GM11168 (cell line): Measurements from ENCODE around the gene CWC27.

Experiments
- in situ Hi-C: fragments of 300-500 bp; cut with MboI; formaldehyde crosslinking; loops from one replicate; pipeline ENCODE4 v1.12.0; 2022; ENCODE audit warnings: low sequenced_read_pairs; ENCODE audit not compliant: unreplicated experiment

The CWC27 gene

DNA sequence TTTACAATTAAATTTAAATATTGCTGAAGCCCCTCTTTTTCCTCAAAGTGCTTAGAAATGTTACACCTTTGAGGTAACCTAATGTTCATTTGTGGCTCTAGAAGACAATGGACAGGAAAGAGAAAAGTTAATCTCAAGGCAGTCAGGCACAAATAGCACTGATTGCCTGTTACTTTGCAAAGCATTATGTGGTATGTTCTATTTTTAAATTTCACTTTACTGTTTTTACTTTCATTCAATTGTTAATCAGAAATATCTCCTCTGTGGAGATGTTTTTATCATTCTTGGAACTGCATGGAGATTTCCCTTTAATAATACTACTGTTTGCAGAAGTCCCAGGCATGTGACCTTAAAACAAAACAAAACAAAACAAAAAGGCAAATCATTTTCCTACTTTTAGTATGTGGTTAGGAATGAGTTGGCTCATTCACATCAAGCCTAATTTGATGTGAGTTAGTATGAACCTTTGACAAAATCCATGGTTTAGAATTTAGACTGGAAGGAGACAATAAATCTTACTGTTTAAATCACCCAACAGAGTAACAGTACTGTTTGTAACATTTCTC is 67.5 kb downstream of the CWC27 start:
- in situ Hi-C loops: no loop called here

GRCh38 chr5:64836786-64837185 is 68.1 kb downstream of the CWC27 start:
- in situ Hi-C loops: no loop called here

- in situ Hi-C loops: no loop called here
Measured at GRCh38 chr5:64838376-64838775, 69.6 kb downstream of the CWC27 start.

DNA sequence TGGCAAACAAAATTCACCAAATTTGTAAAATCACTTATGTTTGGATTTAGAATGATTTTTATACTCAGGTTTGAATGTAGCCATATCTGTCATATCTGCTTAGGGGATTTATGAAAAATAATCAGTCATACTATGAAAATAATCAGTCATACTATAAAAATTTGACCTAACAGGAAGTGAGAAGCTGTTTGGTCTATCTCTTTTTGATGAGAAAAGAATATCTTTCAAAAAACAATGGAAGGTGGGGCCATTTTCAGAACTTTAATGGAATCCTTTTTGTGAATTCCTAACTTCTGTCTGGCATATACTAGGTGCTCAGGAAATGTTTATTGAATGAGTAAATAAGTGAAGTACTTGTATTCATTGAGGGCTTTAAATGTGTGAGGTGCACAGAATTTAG is 70.1 kb downstream of the CWC27 start:
- in situ Hi-C loops: no loop called here

DNA sequence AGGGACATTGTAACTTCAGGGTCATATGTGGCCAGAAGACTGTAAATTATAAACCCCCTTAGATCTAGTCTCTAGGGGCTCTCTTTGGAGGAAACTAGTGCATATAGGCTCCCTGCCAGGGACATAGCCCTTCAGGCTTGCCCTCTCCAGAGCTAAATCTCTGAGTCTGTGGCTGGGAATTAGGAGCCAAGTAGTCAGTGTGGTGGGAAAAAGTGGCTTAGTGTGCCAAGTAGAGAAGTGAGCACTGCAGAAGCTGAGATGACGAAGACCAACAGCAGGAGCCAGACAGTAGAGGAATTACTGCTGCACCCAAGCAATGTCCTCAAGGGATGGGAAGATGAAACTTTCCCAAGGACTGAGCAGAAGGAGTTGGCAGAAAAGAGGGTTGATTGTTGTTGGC is 71.2 kb downstream of the CWC27 start:
- in situ Hi-C loops: no loop called here

DNA sequence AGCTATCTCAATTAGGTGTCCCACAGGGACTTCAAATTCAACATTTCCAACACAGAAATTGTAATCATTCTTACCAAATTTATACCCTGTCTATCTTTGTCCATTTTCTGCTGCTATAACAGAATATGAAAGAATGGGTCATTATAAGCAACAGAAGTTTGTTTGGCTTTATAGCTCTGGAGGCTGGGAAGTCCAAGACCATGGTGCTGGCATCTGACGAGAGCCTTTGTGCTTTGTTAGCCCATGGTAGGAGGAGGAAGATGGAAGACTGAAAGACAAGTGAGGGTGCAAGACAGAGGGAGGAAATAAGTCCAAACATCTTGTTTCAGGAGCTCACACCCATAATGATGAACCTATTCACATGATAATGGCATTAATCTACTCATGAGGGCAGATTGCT is 72.2 kb downstream of the CWC27 start:
- in situ Hi-C loops: no loop called here

DNA sequence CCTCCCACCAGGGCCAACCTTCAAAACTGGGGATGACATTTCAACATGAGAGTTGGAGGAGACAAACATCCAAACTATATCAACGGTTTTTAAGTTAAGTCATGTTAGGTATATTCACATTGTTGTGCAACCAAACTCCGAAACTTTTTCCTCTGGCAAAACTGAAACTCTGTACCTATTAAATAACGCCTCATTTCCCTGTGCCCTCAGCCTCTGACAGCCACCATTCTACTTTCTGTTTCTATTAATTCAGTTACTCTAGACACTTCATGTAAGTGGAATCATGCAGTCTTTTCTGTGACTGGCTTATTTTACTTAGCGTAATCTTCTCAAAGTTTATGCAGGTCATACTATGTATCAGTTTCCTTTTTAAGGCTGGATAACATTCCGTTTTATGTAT is 85.0 kb downstream of the CWC27 start:
- in situ Hi-C loops: no loop called here

DNA sequence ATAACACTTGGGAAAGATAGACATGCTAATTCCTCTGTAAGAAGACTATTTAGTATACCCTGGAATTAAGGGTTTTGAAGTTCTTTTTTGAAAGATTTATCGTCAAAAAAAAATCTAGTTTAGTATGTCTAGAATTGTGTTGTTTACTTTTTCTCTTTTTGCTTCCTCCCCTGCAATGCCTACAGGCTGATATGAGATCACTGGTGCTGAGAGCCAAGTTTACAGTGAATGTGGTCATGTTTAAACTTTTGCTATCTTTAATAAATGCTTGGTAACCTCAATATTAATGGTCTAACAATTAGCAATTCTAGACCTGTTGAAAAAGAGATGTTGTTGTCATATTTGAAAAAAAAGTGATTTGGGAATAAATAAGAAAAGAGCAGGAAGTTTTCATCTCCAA is 86.1 kb downstream of the CWC27 start:
- in situ Hi-C loops: no loop called here

- in situ Hi-C loops: no loop called here
Measured at GRCh38 chr5:64859881-64860280, 91.2 kb downstream of the CWC27 start.

DNA sequence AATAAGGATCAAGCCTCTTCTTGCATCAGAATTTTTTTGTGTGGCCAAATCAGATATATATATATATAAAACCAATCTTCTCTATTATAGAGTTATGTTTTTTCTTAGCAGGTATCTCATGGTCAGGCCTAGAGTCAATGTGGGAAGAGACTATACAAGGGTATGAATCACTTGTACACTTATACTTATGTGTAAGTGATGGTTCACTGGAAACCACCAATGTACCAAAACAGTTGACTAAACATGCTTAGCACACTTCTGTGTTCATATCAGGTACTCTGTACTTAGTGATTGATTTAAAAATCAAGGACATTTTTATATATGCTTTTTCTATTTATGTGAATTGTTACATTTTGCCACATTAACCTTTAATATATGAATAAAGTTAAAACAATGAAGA is 92.6 kb downstream of the CWC27 start:
- in situ Hi-C loops: no loop called here

DNA sequence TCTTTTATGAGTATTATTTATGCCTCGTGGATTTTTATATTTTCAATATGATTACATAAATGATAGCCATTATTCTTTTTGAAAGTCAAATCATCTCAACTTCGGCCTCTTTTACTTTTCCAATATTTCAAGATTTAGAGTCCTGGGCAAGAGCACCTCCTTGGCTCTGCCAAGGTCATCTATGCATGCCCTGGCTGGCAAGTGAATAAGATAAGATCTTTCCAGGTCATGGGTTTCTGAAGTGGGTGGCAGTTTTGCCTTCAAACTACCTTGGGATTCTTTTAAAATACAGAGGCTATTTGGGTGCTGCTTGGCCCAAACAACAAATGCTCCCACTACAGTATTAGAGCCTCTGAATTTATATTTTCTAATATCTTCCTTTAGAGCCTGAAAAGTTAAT is 95.4 kb downstream of the CWC27 start:
- in situ Hi-C loops: no loop called here

DNA sequence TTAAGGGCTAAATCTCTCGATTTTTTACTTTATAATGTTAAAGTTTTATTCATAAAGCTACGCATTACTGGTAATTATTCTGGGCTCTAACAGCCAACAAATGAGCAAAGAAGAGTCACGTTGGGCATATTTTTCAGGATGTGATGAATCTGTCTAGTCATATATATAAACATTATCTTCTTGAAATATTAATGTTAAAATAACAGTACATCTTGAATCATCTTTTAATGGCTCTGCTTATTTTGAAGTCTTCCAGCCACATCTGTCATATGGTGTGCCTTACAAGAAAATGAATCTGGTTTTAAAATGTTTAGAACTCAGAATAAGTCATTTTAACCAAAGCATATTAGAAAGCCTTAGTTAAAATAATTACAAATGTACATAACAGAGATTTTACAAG is 96.9 kb downstream of the CWC27 start:
- in situ Hi-C loops: no loop called here

- in situ Hi-C loops: no loop called here
Measured at GRCh38 chr5:64869419-64869818, 100.7 kb downstream of the CWC27 start.

- in situ Hi-C loops: no loop called here
Measured at GRCh38 chr5:64872044-64872443, 103.3 kb downstream of the CWC27 start.

- in situ Hi-C loops: no loop called here
Measured at GRCh38 chr5:64873441-64873840, 104.7 kb downstream of the CWC27 start.

- in situ Hi-C loops: no loop called here
Measured at GRCh38 chr5:64874753-64875152, 106.0 kb downstream of the CWC27 start.

DNA sequence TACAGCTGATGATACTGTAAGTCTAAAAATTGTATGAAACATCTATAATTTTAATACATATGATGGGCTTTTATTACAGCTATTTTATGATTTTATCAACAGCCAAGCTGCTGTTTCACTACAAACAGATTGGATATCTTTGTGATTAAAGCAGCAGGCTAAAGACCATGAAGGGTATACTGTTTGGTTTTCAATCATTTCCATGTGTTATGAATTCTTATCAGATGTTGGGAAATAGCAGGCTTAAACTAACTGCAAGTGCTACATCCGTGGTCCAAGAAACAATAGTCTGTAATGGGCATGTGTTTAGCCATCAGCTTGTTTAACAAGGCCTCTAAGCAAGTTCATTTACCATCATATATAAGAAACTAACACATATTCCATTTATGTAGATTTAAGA is 107.5 kb downstream of the CWC27 start:
- in situ Hi-C loops: no loop called here

DNA sequence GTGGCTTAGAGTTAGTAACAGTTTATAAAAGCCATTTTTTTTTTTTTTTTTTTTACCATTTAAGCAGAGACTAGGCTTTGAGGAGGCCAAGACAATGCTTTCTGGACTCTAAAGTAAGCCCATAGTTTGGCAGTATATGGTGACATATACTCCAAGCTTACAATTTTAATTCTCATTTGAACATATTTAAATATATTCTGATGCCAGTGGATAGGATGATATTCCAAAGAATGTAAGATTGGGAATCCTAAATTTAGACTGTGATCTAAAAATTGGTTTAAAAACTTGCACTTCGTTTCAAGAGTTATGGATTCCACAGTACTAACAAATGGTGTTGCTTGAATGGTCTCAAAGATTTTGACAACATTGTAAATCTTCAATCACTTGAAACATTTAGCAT is 112.1 kb downstream of the CWC27 start:
- in situ Hi-C loops: no loop called here

DNA sequence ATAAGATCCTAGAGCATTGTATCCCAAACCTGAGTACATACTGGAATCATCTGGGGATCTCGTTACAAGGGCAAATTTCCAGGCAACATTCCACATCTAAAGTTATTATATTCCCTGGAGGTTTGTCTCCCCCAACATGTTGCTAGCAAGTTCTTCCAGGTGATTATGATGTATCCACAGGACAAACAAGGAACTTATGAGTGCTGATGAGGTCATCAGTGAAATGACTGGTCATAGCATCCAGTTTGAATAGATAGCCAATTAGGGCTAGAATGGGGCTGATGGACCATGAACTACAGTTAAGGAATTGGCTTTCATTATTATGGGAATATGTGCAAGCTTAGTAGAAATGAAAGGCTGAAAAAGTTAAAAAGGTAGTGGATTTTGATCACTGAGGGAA is 115.2 kb downstream of the CWC27 start:
- in situ Hi-C loops: no loop called here

GRCh38 chr5:64884541-64884940 is 115.8 kb downstream of the CWC27 start:
- in situ Hi-C loops: no loop called here

GRCh38 chr5:64887910-64888309 is 119.2 kb downstream of the CWC27 start:
- in situ Hi-C loops: no loop called here

DNA sequence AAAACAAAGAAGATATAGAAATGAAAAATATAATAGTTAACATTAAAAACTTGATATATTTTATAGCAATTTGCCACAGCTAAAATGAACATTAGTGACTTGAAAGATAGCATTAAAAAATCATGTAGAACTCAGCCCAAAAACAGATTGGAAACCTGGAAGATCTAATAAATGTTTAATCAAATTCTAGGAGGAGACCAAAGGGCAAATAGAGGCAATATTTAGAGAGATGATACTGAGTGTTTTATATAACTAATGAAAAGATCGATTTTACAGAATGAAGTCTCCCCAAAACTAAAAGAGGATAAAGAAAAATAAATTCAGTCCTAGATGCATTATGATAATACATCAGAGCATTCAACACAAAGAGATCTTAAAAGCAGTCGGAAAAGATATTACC is 127.0 kb downstream of the CWC27 start:
- in situ Hi-C loops: no loop called here

DNA sequence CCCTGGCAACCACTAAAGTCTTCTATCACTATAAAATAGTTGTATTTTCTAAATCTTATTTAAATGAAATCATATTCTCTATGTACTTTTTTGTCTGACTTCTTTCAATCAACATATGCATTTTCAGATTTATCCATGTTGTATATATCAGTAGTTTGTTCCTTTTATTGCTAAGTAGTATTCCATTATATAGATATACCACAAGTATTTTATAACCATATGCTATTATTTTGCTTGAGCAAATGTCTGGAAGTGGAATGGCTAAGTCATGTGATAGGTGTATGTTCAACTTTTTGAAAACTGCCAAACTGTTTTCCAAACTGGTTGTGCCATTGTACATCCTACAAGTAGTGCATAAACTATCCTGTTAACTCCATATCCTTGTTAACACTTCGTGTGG is 131.1 kb downstream of the CWC27 start:
- in situ Hi-C loops: no loop called here
